GM19023 (cell line): ENCODE data around the gene TBXAS1.

Source experiments
- ATAC-seq: cut with Tn5 transposase; IDR thresholded peaks from one replicate; pipeline ENCODE4 v1.9.1; 2021; ENCODE audit warnings: mild to moderate bottlenecking, moderate library complexity; ENCODE audit not compliant: unreplicated experiment

TBXAS1 gene

DNA sequence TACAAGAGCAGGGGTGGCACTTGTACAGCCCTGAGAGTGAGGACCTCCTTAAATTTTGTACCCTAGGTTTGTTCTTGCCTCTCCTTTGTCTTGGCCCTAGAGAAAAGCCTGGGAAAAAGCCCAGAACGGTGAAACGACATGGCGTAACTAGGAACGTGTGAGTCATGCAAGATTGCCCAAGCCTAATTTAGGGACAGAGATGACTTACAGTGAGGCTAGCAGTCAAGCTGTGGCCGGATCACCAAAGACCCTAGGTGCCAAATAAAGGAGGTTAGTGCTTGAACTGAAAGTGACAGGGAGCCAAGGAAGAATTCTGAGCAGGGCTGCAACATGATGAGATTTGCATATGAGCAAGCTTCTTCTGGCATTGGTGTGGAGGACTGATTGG, 25.1 kb downstream of the TBXAS1 start:
- ATAC-seq = no peak

- peak; percentile 27 for ATAC-seq
Observed at GRCh38 chr7:139854803-139855497, 25.9 kb downstream of the TBXAS1 start.

DNA sequence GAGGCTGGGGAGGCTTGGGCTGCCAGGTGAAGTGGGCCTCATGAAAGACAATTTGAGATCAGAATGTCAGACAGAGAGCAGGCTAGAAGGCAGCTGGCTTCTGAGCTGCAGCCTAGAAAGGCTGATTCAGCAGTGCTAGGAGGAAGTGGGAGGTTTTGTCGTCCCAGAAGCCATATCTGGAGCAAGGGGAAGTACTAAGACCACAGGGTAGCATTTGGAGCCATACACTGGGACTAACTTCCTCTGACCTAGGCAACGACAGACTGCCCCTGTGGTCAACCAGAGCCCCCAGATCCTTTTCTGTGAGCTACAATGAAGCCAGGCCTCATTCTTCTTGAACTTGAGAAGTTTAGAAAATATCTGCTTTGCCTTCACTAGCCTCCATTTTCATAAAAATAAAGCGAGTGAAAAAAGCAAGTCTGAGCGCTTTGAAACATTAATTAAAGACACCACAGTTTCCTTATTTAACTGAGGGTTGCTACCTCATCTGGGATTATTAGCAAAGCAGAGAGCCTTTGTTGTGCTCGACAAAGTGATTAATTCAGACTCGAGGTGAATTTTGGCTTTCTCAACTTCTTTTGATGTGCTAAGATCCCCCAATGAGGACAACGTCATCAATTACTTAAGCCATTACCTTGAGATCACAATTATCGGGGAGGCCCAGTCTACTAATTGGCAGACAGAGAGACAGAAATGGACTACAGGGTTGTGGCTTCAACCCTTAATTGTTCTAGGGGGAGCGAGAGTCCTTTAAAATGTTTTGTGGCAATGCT, 26.6 kb downstream of the TBXAS1 start:
- ATAC-seq = peak; percentile 57

GRCh38 chr7:139857791-139858190, 28.7 kb downstream of the TBXAS1 start:
- no peak for ATAC-seq

GRCh38 chr7:139860090-139860775, 31.2 kb downstream of the TBXAS1 start:
- ATAC-seq = peak; percentile 63

DNA sequence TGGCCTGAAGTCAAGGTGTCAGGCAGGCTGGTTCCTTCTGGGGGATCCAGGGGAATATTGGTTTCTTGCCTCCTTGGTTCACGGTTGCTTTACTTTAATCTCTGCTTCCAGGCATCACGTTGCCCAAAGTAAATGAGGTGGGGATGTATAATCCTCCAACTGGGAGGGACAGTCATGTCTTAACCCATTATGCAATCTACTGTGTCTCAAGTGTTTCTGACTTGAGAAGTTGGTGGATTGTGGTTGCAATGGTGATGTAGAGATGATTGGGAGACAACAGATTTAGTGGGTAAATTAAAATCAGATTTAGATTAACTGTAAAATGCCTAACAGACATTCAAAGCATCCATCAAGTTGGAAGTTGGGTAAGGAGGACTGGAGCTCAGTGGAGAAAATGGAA, 32.7 kb downstream of the TBXAS1 start:
- no peak for ATAC-seq

DNA sequence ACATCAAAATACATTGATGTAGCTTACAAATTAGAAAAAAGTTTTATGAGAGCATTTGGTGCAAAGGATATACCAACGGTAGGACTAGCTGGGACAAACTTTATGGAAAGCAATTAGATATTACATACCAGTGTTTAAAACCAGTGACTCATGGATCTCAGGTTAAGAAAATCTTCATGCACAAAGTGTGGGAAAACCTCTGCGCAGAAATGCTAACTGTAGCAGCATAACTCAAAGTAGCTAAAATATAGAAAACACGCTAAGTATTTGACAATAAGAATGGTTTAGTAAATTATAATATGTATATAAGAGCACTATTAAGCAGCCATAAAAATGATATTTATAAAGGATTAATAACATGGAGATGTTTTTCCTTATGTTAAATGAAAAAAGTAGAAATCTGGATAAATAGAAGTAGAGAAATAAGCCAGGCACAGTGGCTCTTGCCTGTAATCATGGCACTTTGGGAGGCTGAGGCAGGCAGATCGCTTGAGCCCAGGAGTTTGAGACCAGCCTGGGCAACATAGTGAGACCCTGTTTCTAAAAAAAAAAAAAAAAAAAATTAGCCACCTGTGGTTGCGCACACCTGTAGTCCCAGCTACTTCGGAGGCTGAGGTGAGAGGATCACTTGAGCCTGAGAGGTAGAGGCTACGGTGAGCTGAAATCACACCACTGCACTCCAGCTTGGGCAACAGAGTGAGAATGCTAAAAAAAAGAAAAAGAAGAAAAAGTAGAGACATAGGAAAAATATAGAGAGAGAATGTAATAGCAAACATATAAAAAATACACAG, 37.2 kb downstream of the TBXAS1 start:
- ATAC-seq = no peak

- ATAC-seq = no peak
Observed at GRCh38 chr7:139867847-139868246, 38.8 kb downstream of the TBXAS1 start.

- ATAC-seq = no peak
Observed at GRCh38 chr7:139869886-139870285, 40.8 kb downstream of the TBXAS1 start.

DNA sequence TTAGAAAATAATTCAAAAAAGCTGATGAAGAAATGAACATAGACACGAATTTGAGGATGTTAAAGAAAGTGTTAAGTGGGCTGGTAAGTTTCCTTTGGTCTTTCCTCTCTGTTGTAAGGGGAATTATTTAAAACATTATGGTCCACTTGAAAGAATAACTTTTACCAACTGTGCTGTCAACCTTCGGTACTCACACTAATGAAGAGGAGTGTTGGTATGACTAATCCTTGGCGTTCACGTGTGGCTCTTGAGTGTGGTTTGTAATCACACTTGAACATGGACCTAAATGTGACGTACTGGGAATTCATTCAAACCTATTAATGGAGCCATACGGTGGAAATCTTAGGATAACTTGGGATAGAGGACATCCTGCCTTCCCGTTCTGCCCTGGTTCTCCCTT, 41.3 kb downstream of the TBXAS1 start:
- ATAC-seq = no peak

GRCh38 chr7:139871331-139871730, 42.3 kb downstream of the TBXAS1 start:
- no peak for ATAC-seq

- ATAC-seq = no peak
Observed at GRCh38 chr7:139871820-139872219, 42.8 kb downstream of the TBXAS1 start.

DNA sequence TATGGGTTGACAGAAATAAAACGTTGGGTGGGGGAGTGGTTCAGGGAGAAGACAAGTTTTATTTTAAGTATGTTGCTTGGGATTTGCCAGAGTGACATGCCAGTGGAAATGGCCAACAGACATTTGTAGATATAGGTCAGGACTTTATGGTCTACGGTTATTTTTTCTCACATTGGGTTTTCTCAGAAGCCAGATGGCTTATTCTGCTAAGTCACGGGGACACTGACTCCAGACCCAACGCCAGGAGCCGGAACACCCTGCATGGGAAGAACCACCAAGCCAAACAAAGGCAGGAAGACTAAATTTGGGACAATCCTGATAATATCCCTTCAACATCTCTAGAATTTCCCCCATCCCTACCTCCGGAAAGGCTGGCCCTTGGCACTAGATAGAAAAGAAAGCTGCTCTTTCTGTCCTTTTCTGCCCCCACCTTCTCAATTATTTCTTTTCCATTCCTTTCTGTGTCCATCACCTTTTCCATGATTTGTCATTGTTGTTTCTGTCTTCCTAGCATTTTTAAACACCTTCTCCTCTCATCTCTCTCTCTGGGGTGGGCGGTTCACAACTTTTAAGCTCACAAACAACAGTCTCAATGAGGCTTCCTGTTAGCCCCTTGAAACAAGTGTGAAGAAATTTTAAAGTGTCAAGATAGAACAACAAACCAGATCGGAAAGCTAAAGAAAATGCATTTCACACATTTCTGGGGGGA, 44.7 kb downstream of the TBXAS1 start:
- ATAC-seq = no peak

- ATAC-seq = no peak
Observed at GRCh38 chr7:139874302-139874629, 45.2 kb downstream of the TBXAS1 start.

DNA sequence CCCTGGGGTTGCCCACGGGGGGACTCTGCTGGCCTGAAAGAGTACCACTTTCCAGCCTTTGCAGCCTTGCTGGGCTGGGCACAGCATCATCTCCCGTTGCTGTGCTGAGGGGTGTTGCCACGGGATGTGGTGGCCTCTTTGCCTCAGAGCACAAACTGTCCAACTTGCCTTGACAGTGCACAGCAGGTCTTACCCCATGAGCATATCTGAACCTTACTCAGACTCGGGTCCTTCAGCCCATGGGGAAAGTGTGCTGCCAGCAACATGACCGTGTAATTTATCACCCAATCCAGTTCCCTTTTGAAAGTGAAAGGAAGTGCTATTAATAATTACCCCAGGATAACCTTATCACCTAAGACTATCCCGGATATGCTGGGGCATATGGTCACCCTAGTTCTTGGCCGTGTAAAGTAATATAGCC, 46.8 kb downstream of the TBXAS1 start:
- no peak for ATAC-seq

DNA sequence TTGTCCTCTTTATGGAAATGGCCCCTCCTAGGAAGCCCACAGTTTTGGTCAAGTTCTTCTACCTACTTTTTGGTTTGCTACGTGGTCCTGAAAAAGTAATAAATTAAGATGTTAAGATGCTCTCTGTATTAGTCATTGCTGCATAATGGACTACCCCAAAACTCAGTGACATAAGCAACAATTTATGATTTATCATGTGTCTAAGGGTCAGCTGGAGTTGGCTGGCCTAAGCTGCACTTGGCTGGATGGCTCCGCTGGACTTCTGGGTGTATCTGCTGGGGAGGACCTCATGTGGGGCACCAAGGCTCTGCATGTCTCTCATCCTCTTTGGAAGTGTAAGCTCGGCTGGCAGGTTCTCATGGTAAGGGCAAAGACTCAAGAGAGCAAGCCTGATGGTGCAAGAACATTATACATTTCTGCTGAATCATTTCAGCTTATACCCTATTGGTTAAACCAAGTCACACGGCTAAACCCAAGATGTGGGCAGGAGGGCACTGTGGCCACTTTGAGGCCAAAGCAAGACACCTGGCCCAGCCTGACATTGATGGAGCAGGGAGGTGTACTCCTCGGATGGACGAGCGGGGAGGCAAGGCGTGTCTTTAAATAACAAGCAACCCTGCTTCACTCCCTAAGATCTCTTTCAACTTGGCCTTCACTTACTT, 47.7 kb downstream of the TBXAS1 start:
- no peak for ATAC-seq

DNA sequence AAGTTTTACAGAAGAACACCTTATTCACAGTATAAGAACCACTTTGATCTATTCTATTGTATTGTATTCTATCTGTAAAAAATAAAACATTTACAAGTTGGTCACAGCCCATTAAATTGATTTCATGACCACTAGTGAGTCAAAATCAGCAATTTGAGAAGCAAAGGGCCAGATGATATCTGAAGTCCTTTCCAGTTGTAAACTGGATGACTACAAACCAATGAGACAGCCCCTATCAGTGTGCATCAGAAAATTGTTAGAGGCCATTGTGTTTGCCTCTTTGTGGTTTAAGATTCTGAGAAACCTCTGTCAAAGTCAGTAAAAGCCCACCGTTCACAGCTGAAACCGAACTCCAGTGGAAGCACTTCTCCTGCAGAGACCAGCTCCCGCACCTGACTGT, 54.8 kb downstream of the TBXAS1 start:
- ATAC-seq = no peak

- no peak for ATAC-seq
Observed at GRCh38 chr7:139884441-139884840, 55.4 kb downstream of the TBXAS1 start.

GRCh38 chr7:139885511-139885910, 56.4 kb downstream of the TBXAS1 start:
- no peak for ATAC-seq

DNA sequence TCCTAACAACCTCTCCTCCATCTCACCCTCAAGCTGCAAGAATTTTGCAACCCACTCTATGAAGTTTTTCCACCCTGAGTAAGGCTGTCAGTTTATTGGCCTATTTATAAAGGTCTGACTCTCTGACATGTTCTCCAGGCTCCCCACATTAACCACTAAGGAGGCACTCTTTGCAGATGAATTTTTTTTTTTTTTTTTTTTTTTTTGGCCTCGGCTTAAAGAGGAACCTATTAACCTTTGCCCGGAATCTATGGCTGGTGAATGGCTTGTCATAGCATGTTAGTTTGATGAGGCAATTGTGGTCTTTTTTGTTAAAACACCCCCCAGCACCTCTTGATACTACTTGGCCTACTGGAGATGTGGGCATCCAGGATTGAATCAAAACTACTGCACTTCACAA, 57.1 kb downstream of the TBXAS1 start:
- no peak for ATAC-seq
